Activated T-helper 17 cell treated with anti-CD3 and anti-CD28 coated beads, Interleukin-2, amount 50 U/mL, for 72 hours (primary cell): ENCODE measurements around the gene ULBP1. TPM values are rescaled to one million over a fixed set of nuclear protein-coding genes. Genes with fewer than 3 reads are reported as not detected.
"Not testable (repeated sequence)": the region's sequence is repeated elsewhere in the genome, so short reads cannot be mapped to it uniquely, and the experiment has no call there.

Source experiments
- ATAC-seq: fragments of 150-1000 bp; cut with Tn5 transposase; replicated peaks from 2 replicates; pipeline ENCODE4 v1.10.0; 2021; ENCODE audit warnings: mild to moderate bottlenecking, moderate library complexity
- H3K27ac Mint-ChIP-seq: one replicate; pipeline ENCODE4 v1.8.0; 2022; ENCODE audit warnings: mixed read lengths
- H3K27me3 Mint-ChIP-seq: one replicate; pipeline ENCODE4 v1.8.0; 2022; ENCODE audit warnings: mixed read lengths
- H3K36me3 Mint-ChIP-seq: one replicate; pipeline ENCODE4 v1.8.0; 2022; ENCODE audit warnings: low read depth, mild to moderate bottlenecking, mixed read lengths
- H3K4me1 Mint-ChIP-seq: one replicate; pipeline ENCODE4 v1.8.0; 2022; ENCODE audit warnings: mixed read lengths
- H3K4me3 Mint-ChIP-seq: one replicate; pipeline ENCODE4 v1.8.0; 2022; ENCODE audit warnings: mild to moderate bottlenecking, mixed read lengths
- H3K9me3 Mint-ChIP-seq: one replicate; pipeline ENCODE4 v1.8.0; 2022; ENCODE audit warnings: mixed read lengths
- total RNA-seq, 2 donors: library from RNA; stranded (reverse); gene quantifications; one replicate each; pipeline ENCODE4 v1.2.3, GENCODE V29; 2022

The ULBP1 gene
- total RNA-seq, 2 donors from 2014 or later: 0.35 to 0.48 TPM

- H3K9me3 Mint-ChIP-seq: no peaks in the 10 kb centered on the region
- no peak overlapping the region for H3K27ac Mint-ChIP-seq
Measured at GRCh38 chr6:149939909-149940671, 23.7 kb upstream of the ULBP1 start.

GRCh38 chr6:149940672-149940982, 23.1 kb upstream of the ULBP1 start:
- no peak for ATAC-seq
- H3K27ac Mint-ChIP-seq: no peak overlapping the region
- no peaks in the 10 kb centered on the region for H3K9me3 Mint-ChIP-seq
- H3K36me3 Mint-ChIP-seq: peaks cover 7% of the 10 kb centered on the region
- peak overlapping the region; percentile 84 for H3K4me3 Mint-ChIP-seq
- H3K27me3 Mint-ChIP-seq: peaks cover 36% of the 10 kb centered on the region
- peaks cover 7% of the 10 kb centered on the region for H3K4me1 Mint-ChIP-seq

More at GRCh38 chr6:149939909-149940671, 23.7 kb upstream of the ULBP1 start:
- peaks cover 41% of the 10 kb centered on the region for H3K27me3 Mint-ChIP-seq
- H3K4me3 Mint-ChIP-seq: peak overlapping the region; percentile 84
- ATAC-seq: no peak
- peaks cover 11% of the 10 kb centered on the region for H3K4me1 Mint-ChIP-seq
- peaks cover 7% of the 10 kb centered on the region for H3K36me3 Mint-ChIP-seq

- Mint-ChIP-seq H3K27ac (peak within 1 kb of the TSS; percentile 69), H3K9me3 (no peaks in the 10 kb centered on the region), H3K4me3 (peak within 1 kb of the TSS; percentile 84), H3K4me1 (peaks cover 7% of the 10 kb centered on the region), H3K27me3 (peaks cover 30% of the 10 kb centered on the region), H3K36me3 (peaks cover 7% of the 10 kb centered on the region)
- peak; percentile 93 for ATAC-seq
Measured at GRCh38 chr6:149941583-149942460, 21.9 kb upstream of the ULBP1 start, which contains the start of gene ULBP2. Gene ULBP2, plus strand, starts transcription at chr6:149942014. Its CDS starts 59 bp downstream, at chr6:149942073.

- no peak for ATAC-seq
- peaks cover 7% of the 10 kb centered on the region for H3K36me3 Mint-ChIP-seq
Measured at GRCh38 chr6:149942461-149942829, 21.3 kb upstream of the ULBP1 start.

GRCh38 chr6:149943321-149943720, 20.4 kb upstream of the ULBP1 start:
- H3K36me3 Mint-ChIP-seq, H3K4me1 Mint-ChIP-seq, H3K27ac Mint-ChIP-seq, ATAC-seq, H3K9me3 Mint-ChIP-seq: not testable (repeated sequence)
- Mint-ChIP-seq H3K4me3 (peak overlapping the region; percentile 84), H3K27me3 (peaks cover 25% of the 10 kb centered on the region)

More at GRCh38 chr6:149942461-149942829, 21.3 kb upstream of the ULBP1 start:
- Mint-ChIP-seq H3K4me1 (peaks cover 7% of the 10 kb centered on the region), H3K27ac (no peak overlapping the region), H3K27me3 (peaks cover 24% of the 10 kb centered on the region), H3K9me3 (no peaks in the 10 kb centered on the region), H3K4me3 (peak overlapping the region; percentile 84)

- not testable (repeated sequence) for H3K27ac Mint-ChIP-seq, ATAC-seq, H3K4me3 Mint-ChIP-seq, H3K9me3 Mint-ChIP-seq, H3K4me1 Mint-ChIP-seq, H3K36me3 Mint-ChIP-seq
- peaks cover 28% of the 10 kb centered on the region for H3K27me3 Mint-ChIP-seq
Measured at GRCh38 chr6:149945276-149945675, 18.5 kb upstream of the ULBP1 start.

GRCh38 chr6:149946631-149947030, 17.1 kb upstream of the ULBP1 start:
- not testable (repeated sequence) for H3K36me3 Mint-ChIP-seq, H3K27ac Mint-ChIP-seq, H3K9me3 Mint-ChIP-seq, H3K4me1 Mint-ChIP-seq, H3K4me3 Mint-ChIP-seq, ATAC-seq
- H3K27me3 Mint-ChIP-seq: peaks cover 39% of the 10 kb centered on the region

- not testable (repeated sequence) for H3K4me3 Mint-ChIP-seq, H3K4me1 Mint-ChIP-seq, ATAC-seq, H3K9me3 Mint-ChIP-seq, H3K27ac Mint-ChIP-seq, H3K36me3 Mint-ChIP-seq
- H3K27me3 Mint-ChIP-seq: peaks cover 46% of the 10 kb centered on the region
Measured at GRCh38 chr6:149947533-149947932, 16.2 kb upstream of the ULBP1 start.

- Mint-ChIP-seq H3K4me3 (no peak overlapping the region), H3K27ac (no peak overlapping the region), H3K9me3 (no peaks in the 10 kb centered on the region), H3K4me1 (no peaks in the 10 kb centered on the region), H3K36me3 (no peaks in the 10 kb centered on the region), H3K27me3 (peaks cover 48% of the 10 kb centered on the region)
- ATAC-seq: no peak
Measured at GRCh38 chr6:149948011-149948410, 15.7 kb upstream of the ULBP1 start.

- Mint-ChIP-seq H3K27ac (no peak overlapping the region), H3K27me3 (peaks cover 54% of the 10 kb centered on the region), H3K4me3 (no peak overlapping the region), H3K36me3 (no peaks in the 10 kb centered on the region), H3K9me3 (no peaks in the 10 kb centered on the region), H3K4me1 (no peaks in the 10 kb centered on the region)
- ATAC-seq: no peak
Measured at GRCh38 chr6:149948616-149949015, 15.1 kb upstream of the ULBP1 start.

- Mint-ChIP-seq H3K4me1 (peaks cover 4% of the 10 kb centered on the region), H3K36me3 (peaks cover 5% of the 10 kb centered on the region), H3K9me3 (no peaks in the 10 kb centered on the region), H3K4me3 (no peak overlapping the region), H3K27me3 (peaks cover 62% of the 10 kb centered on the region), H3K27ac (no peak overlapping the region)
- ATAC-seq: no peak
Measured at GRCh38 chr6:149950423-149950822, 13.3 kb upstream of the ULBP1 start.

GRCh38 chr6:149951096-149951495, 12.6 kb upstream of the ULBP1 start:
- H3K4me3 Mint-ChIP-seq: no peak overlapping the region
- H3K9me3 Mint-ChIP-seq: no peaks in the 10 kb centered on the region
- peaks cover 4% of the 10 kb centered on the region for H3K4me1 Mint-ChIP-seq
- H3K27me3 Mint-ChIP-seq: peaks cover 69% of the 10 kb centered on the region
- H3K27ac Mint-ChIP-seq: no peak overlapping the region
- peaks cover 8% of the 10 kb centered on the region for H3K36me3 Mint-ChIP-seq
- no peak for ATAC-seq

- H3K4me3 Mint-ChIP-seq: no peak overlapping the region
- no peak for ATAC-seq
- H3K4me1 Mint-ChIP-seq: peaks cover 4% of the 10 kb centered on the region
- H3K9me3 Mint-ChIP-seq: no peaks in the 10 kb centered on the region
- H3K27ac Mint-ChIP-seq: no peak overlapping the region
- H3K27me3 Mint-ChIP-seq: peaks cover 71% of the 10 kb centered on the region
- H3K36me3 Mint-ChIP-seq: peaks cover 10% of the 10 kb centered on the region
Measured at GRCh38 chr6:149951626-149952025, 12.1 kb upstream of the ULBP1 start.

- not testable (repeated sequence) for H3K4me1 Mint-ChIP-seq, ATAC-seq, H3K9me3 Mint-ChIP-seq, H3K36me3 Mint-ChIP-seq, H3K27ac Mint-ChIP-seq, H3K4me3 Mint-ChIP-seq
- peaks cover 70% of the 10 kb centered on the region for H3K27me3 Mint-ChIP-seq
Measured at GRCh38 chr6:149953390-149953789, 10.4 kb upstream of the ULBP1 start.

- H3K27me3 Mint-ChIP-seq: peaks cover 72% of the 10 kb centered on the region
- ATAC-seq: peak; percentile 80
- H3K4me3 Mint-ChIP-seq, H3K4me1 Mint-ChIP-seq, H3K36me3 Mint-ChIP-seq, H3K9me3 Mint-ChIP-seq, H3K27ac Mint-ChIP-seq: not testable (repeated sequence)
Measured at GRCh38 chr6:149953934-149954327, 9.8 kb upstream of the ULBP1 start.
